Stimulated activated CD4-positive, alpha-beta T cell treated with anti-CD3 and anti-CD28 coated beads, TNF-alpha, amount 100 ng/mL, for 1 hour (primary cell): Measurements from ENCODE around the gene RCAN3.
"Not testable (repeated sequence)": the region's sequence is repeated elsewhere in the genome, so short reads cannot be mapped to it uniquely, and the experiment has no call there.

Experiments
- DNase-seq, 3 donors: peaks; one replicate each; pipeline ENCODE4 v3.0.0-alpha.2; 2020; ENCODE audit warnings: low read depth in 3 of 3, low spot score in 1 of 3

RCAN3 gene

GRCh38 chr1:24502709-24503058 is at the start of gene RCAN3:
RCAN3 (plus strand) TSS chr1:24502836; CDS start chr1:24514373, 11,537 bp downstream.
- DNase-seq = peak; percentile 71 to 77 (median 75)

DNA sequence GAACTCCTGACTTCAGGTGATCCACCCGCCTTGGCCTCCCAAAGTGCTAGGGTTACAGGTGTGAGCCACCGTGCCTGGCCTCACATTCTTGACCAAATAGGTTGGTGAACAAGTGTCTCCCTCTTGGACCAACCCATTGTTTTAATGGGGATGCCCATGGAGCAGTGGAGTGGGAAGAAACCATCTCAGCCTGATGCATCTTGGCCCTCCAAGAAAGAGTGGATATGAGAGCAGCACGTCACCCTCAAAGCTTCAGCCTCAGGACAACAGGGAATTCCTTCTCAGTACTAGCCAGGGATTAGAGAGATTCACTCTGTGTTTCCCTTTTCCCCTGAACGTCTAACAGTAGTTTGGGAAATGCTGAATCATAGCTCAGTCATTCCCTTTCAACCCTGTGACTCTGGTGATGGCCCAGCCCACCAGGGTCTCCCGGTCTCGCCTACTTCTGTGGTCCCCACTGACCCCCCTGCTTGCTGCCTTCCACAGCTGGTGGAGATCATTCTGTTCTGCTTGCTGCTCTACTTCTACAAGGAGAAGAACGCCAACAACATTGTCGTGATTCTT is 49.6 kb upstream of the RCAN3 start:
- DNase-seq = no peak

- no peak for DNase-seq
Measured at GRCh38 chr1:24454673-24455072, 48.0 kb upstream of the RCAN3 start.

- DNase-seq = no peak
Measured at GRCh38 chr1:24455272-24455671, 47.4 kb upstream of the RCAN3 start.

DNA sequence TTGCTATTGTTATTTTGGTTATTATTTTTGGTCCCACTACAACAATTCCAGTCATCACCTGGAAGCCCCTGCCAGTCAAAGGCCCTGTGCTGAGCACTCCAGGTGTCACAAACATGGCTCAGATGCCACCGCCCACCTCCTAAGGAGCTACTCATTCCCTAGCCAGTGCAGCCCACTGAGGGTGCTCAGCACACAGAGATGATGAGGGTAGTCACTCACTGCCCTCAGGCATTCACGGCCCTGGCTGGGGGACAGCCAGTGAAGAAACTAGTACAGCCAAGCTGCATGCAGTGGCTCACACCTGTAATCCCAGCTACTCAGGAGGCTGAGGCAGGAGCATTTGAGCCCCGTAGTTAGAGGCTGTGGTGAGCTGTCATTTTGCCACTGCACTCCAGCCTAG is 44.8 kb upstream of the RCAN3 start:
- no peak for DNase-seq

GRCh38 chr1:24459551-24460266 is 42.9 kb upstream of the RCAN3 start:
- no peak for DNase-seq

DNA sequence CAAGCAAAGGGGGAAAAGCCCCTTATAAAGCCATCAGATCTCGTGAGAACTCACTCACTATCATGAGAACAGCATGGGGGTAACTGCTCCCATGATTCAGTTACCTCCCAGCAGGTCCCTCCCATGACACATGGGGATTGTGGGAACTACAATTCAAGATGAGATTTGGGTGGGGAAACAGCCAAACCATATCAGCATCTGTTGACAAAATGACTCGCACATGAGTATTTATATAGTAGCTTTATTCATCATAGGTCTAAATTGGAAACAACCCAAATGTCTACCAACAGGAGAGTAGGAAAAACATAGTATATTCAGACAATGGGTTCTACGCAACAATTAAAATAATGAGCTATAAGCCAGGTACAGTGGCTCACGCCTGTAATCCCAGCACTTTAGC is 40.5 kb upstream of the RCAN3 start:
- DNase-seq = not testable (repeated sequence)

- DNase-seq = no peak
Measured at GRCh38 chr1:24463776-24464735, 38.6 kb upstream of the RCAN3 start.

GRCh38 chr1:24465099-24465498 is 37.5 kb upstream of the RCAN3 start:
- DNase-seq = no peak

GRCh38 chr1:24465638-24466037 is 37.0 kb upstream of the RCAN3 start:
- no peak for DNase-seq

GRCh38 chr1:24468685-24469316 is 33.8 kb upstream of the RCAN3 start:
- no peak for DNase-seq

- no peak for DNase-seq
Measured at GRCh38 chr1:24470592-24470991, 32.0 kb upstream of the RCAN3 start.

- no peak for DNase-seq
Measured at GRCh38 chr1:24472527-24473251, 29.9 kb upstream of the RCAN3 start.

DNA sequence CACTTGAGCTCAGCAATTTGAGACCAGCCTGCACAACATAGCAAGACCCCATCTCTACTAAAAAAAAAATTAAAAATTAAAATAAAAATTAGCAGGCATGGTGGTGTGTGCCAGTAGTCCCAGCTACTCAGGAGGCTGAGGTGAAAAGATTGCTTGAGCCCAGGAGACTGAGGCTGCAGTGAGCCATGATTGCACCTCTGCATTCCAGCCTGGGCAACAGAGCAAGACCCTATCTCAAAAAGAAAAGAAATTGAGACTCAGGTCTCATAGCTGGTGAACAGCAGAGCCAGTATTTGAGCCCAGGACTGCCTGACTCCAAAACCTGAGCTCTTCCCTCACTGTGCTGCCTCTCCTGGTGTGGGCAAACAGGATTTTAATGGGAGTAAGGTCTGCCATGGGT is 28.4 kb upstream of the RCAN3 start:
- no peak for DNase-seq

DNA sequence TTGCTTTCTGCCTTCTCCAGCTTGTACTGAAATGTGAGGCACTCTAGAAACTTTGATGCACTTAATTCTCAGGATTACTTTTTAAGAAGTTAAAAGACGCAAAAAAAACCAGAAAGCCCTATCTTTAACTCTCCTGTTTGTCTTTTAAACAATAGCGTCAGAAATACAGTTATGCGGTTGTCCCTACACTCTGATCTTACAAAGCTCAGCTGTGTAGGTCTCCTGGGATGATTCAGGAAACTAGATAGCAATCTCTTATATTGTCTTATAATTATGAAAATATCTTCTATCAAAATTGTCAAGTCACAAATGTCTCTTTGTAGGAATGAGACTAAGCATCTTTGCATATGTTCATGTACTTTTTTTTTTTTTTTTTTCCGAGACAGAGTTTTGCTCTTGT is 26.9 kb upstream of the RCAN3 start:
- DNase-seq = no peak

DNA sequence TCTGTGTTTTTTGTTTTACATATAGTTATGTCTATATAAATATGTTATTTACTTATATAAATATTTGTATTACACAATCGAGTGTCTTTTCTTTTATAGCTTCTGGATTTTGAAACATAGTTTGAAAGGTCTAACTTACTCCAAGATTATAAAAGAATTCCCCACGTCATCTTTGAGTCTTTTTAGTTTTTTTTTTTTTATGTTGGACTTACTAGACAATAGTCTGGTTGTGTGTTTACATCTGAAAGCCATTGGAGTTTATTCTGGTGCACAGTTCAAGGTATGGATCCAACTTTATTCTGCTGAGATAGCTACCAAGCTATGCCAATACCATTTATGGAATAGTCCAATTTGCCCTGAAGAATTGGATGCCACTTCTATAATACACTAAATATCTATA is 26.1 kb upstream of the RCAN3 start:
- no peak for DNase-seq

GRCh38 chr1:24477309-24477708 is 25.3 kb upstream of the RCAN3 start:
- no peak for DNase-seq

- DNase-seq = no peak
Measured at GRCh38 chr1:24481101-24481500, 21.5 kb upstream of the RCAN3 start.

GRCh38 chr1:24481843-24482610 is 20.6 kb upstream of the RCAN3 start:
- DNase-seq = no peak

DNA sequence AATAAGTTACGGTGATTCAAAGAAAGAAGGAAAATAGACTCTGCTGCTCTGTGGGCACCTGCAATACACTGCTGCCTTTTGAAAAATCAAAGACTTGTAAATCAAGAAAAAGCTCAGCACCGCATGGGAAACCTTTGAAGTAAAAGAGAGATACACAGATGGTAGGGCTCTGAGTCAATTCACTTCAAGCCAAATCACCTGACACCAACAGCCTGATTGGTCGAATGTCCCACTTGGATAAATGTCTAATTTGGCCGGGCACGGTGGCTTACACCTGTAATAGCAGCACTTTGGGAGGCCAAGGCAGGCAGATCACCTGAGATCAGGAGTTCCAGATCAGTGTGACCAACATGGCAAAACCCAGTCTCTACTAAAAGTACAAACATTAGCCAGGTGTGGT is 19.2 kb upstream of the RCAN3 start:
- DNase-seq = no peak
